K562 (cell line): ENCODE measurements around the gene GSTO2. TPM values are rescaled to one million over a fixed set of nuclear protein-coding genes. Genes with fewer than 3 reads are reported as not detected.
A peak's percentile ranks its signal among the peaks of the same experiment; 100 is the strongest.

Experiments used
- ATAC-seq: fragments of 200-7000 bp; cut with Tn5 transposase; 3 replicates; pipeline ENCODE4 v1.9.1; 2020; ENCODE audit warnings: moderate library complexity
- BruUV-seq: library from RNA; stranded (reverse); fragments of 400-500 nt; replicated peaks from 2 replicates; lab custom pipeline; 2021; lab: Mats Ljungman, UMichigan
- CTCF ChIA-PET: fragments of 300-600 bp; formaldehyde crosslinking; extraction: SDS; loops from one replicate; lab custom pipeline; 2021; ENCODE audit warnings: low intra/inter-chr PET ratio; lab: Yijun Ruan, JAX
- POLR2A ChIA-PET: fragments of 300-600, 350-650 bp; sonication (Branson Sonifier 250); formaldehyde crosslinking; extraction: SDS; loops from one replicate; lab custom pipeline; 2021; ENCODE audit warnings: antibody characterized with exemption, inconsistent platforms; lab: Yijun Ruan, JAX
- DNase-seq, 4 experiments: peaks; one replicate each; pipeline versions ENCODE4 v3.0.0 to v3.0.0-alpha.2; 2011 to 2018; ENCODE audit warnings: low spot score in 3 of 4, mixed read lengths in 3 of 4; ENCODE audit errors: extremely low read depth in 1 of 4
- FAIRE-seq: peaks from 2 replicates; lab custom pipeline; 2011; peaks lifted over from hg19 to GRCh38; lab: Jason Lieb, UNC
- H2AFZ ChIP-seq: 2 replicates; pipeline ENCODE4 v1.6.0; 2011; ENCODE audit warnings: low read depth, low read length, control low read depth, inconsistent platforms
- H3K27ac ChIP-seq: fragments of 200-600 bp; 3 replicates; pipeline ENCODE4 v1.8.0; 2011; ENCODE audit warnings: low read depth, mild to moderate bottlenecking, control low read depth, inconsistent platforms, low read length, moderate library complexity, mixed read lengths; ENCODE audit errors: extremely low read depth
- H3K27me3 ChIP-seq, 2 experiments: fragments of 300-600 bp in 1 of 2; 2 replicates in 1 of 2; 3 replicates in 1 of 2; pipeline versions ENCODE4 v1.6.0 to v1.8.0; 2011; ENCODE audit warnings: inconsistent platforms in 2 of 2, low read length in 2 of 2, mild to moderate bottlenecking in 1 of 2, mixed read lengths in 1 of 2, moderate library complexity in 1 of 2; ENCODE audit not compliant: control insufficient read depth in 2 of 2, insufficient read depth in 2 of 2
- H3K36me3 ChIP-seq: fragments of 300-600 bp; 3 replicates; pipeline ENCODE4 v1.8.0; 2011; ENCODE audit warnings: mild to moderate bottlenecking, low read length, inconsistent platforms; ENCODE audit not compliant: control insufficient read depth, insufficient read depth
- H3K4me1 ChIP-seq, 2 experiments: fragments of 200-600 bp in 1 of 2; replicated peaks in 1 of 2; 2 replicates in 1 of 2; 3 replicates in 1 of 2; pipeline versions ENCODE4 v1.5.1 to v1.8.0; 2011; ENCODE audit warnings: inconsistent platforms in 2 of 2, low read length in 2 of 2, mild to moderate bottlenecking in 1 of 2, mixed read lengths in 1 of 2, moderate library complexity in 1 of 2; ENCODE audit not compliant: control insufficient read depth in 2 of 2, insufficient read depth in 2 of 2
- H3K4me2 ChIP-seq: 2 replicates; pipeline ENCODE4 v1.6.1; 2011; ENCODE audit warnings: low read length, control low read depth, inconsistent platforms, mixed read lengths; ENCODE audit not compliant: insufficient read depth
- H3K4me3 ChIP-seq: fragments of 200-600 bp; sonication (generic), shearing (Covaris generic); 2 replicates; pipeline ENCODE4 v1.5.1; 2016; ENCODE audit warnings: control low read depth, inconsistent platforms
- H3K79me2 ChIP-seq: fragments of 200-600 bp; 3 replicates; pipeline ENCODE4 v1.8.0; 2011; ENCODE audit warnings: low read length, inconsistent platforms; ENCODE audit not compliant: control insufficient read depth, insufficient read depth
- H3K9ac ChIP-seq, 2 experiments: 2 replicates each; pipeline versions ENCODE4 v1.6.0 to v1.6.1; 2011; ENCODE audit warnings: low read depth in 2 of 2, low read length in 2 of 2, control low read depth in 1 of 2, inconsistent platforms in 1 of 2, mild to moderate bottlenecking in 1 of 2, mixed read lengths in 1 of 2; ENCODE audit not compliant: insufficient read depth in 1 of 2
- H3K9me1 ChIP-seq: one replicate; pipeline ENCODE4 v1.6.0; 2011; ENCODE audit warnings: inconsistent platforms, mild to moderate bottlenecking, low read length, moderate library complexity; ENCODE audit not compliant: control insufficient read depth, insufficient read depth
- H3K9me3 ChIP-seq: replicated peaks from 2 replicates; pipeline ENCODE4 v1.5.1; 2011; ENCODE audit warnings: low read depth, low read length, inconsistent platforms; ENCODE audit not compliant: control insufficient read depth, insufficient read depth
- H4K20me1 ChIP-seq: replicated peaks from 2 replicates; pipeline ENCODE4 v1.6.1; 2011; ENCODE audit warnings: low read length, inconsistent platforms, mixed read lengths; ENCODE audit not compliant: control insufficient read depth, insufficient read depth
- ARNT ChIP-seq, 2 experiments: fragments of 450-650 bp; IDR thresholded peaks; 2 replicates each; pipeline ENCODE4 v1.6.1; 2016; ENCODE audit warnings: mild to moderate bottlenecking in 1 of 2
- ASH1L ChIP-seq: fragments of 450-650 bp; IDR thresholded peaks from 2 replicates; pipeline ENCODE4 v1.6.1; 2018; ENCODE audit warnings: borderline replicate concordance, mild to moderate bottlenecking, low read depth; ENCODE audit not compliant: partially characterized antibody
- BRCA1 ChIP-seq, 2 experiments: fragments of 450-650 bp in 1 of 2; sonication (generic) in 1 of 2; formaldehyde crosslinking in 1 of 2; IDR thresholded peaks; 2 replicates each; pipeline versions ENCODE4 v1.5.0 to v1.6.1; 2017 to 2020; ENCODE audit warnings: mild to moderate bottlenecking in 1 of 2, missing genetic modification reagents in 1 of 2
- ELK1 ChIP-seq: sonication (generic); formaldehyde crosslinking; IDR thresholded peaks from 2 replicates; pipeline ENCODE4 v1.8.1; 2022; ENCODE audit warnings: missing genetic modification reagents
- HES1 ChIP-seq: fragments of 450-650 bp; IDR thresholded peaks from 2 replicates; pipeline ENCODE4 v1.6.1; 2016; ENCODE audit warnings: low read depth, mild to moderate bottlenecking, moderate library complexity
- MTF1 ChIP-seq: fragments of 250-450 bp; sonication (Bioruptor Pico); IDR thresholded peaks from 2 replicates; pipeline ENCODE4 v1.9.0; 2021; ENCODE audit warnings: moderate library complexity, mild to moderate bottlenecking, inconsistent platforms, borderline replicate concordance
- NFIC ChIP-seq: fragments of 450-650 bp; IDR thresholded peaks from 2 replicates; pipeline ENCODE4 v1.6.1; 2017; ENCODE audit warnings: mild to moderate bottlenecking, inconsistent platforms
- POLR2A ChIP-seq: fragments of 450-650 bp; conservative IDR thresholded peaks from 2 replicates; pipeline ENCODE4 v1.6.1; 2016
- POLR2G ChIP-seq: fragments of 200-400 bp; formaldehyde crosslinking; IDR thresholded peaks from 2 replicates; pipeline ENCODE4 v1.6.1; 2017; ENCODE audit warnings: low read depth, mild to moderate bottlenecking, antibody characterized with exemption, low read length, moderate library complexity
- PRMT5 ChIP-seq: sonication (generic); formaldehyde crosslinking; IDR thresholded peaks from 2 replicates; pipeline ENCODE4 v1.5.0; 2020; ENCODE audit warnings: missing genetic modification reagents
- RBFOX2 ChIP-seq: fragments of 200-400 bp; formaldehyde crosslinking; IDR thresholded peaks from 2 replicates; pipeline ENCODE4 v1.6.1; 2017; ENCODE audit warnings: low read depth, mild to moderate bottlenecking, low read length, moderate library complexity
- TEAD2 ChIP-seq: fragments of 450-650 bp; IDR thresholded peaks from 2 replicates; pipeline ENCODE4 v1.6.1; 2016; ENCODE audit warnings: missing genetic modification characterization, control low read depth, missing compliant biosample characterization
- THAP7 ChIP-seq: fragments of 250-450 bp; sonication (Bioruptor Pico); IDR thresholded peaks from 2 replicates; pipeline ENCODE4 v1.5.0; 2021
- ZBTB5 ChIP-seq: fragments of 450-650 bp; IDR thresholded peaks from 2 replicates; pipeline ENCODE4 v1.6.1; 2017; ENCODE audit warnings: antibody characterized with exemption
- ZBTB8A ChIP-seq: fragments of 450-650 bp; IDR thresholded peaks from 2 replicates; pipeline ENCODE4 v1.6.1; 2018; ENCODE audit warnings: mild to moderate bottlenecking, moderate library complexity; ENCODE audit not compliant: partially characterized antibody
- ZNF699 ChIP-seq: fragments of 250-450 bp; sonication (Bioruptor Pico); IDR thresholded peaks from 2 replicates; pipeline ENCODE4 v1.8.0; 2021; ENCODE audit warnings: mild to moderate bottlenecking, moderate library complexity; ENCODE audit not compliant: insufficient replicate concordance
- ZSCAN29 ChIP-seq: fragments of 450-650 bp; IDR thresholded peaks from 2 replicates; pipeline ENCODE4 v1.6.1; 2017
- WGBS: fragments of 100-300 bp; shearing (Covaris generic); methylation state at CpG from one replicate; pipeline ENCODE4 v1.1.6; 2016; ENCODE audit warnings: low coverage, mixed read lengths; ENCODE audit not compliant: insufficient coverage; ENCODE audit errors: missing lambda C conversion rate; 5-methylcytosine and 5-hydroxymethylcytosine counted together
- in situ Hi-C: fragments of 300-500 bp; cut with MboI; formaldehyde crosslinking; loops from 4 replicates; pipeline ENCODE4 v1.15.0; 2018; ENCODE audit warnings: inconsistent platforms, mixed read lengths
- intact Hi-C: fragments of 100-400 bp; cut with micrococcal nuclease; formaldehyde crosslinking; loops from 2 replicates; pipeline ENCODE4 v1.14.2; 2022
- polyA plus RNA-seq, 8 experiments: library from polyadenylated mRNA; depleted of rRNA in 4 of 8; stranded (reverse) in 5 of 8; unstranded in 3 of 8; fragments of >200 nt; fragmentation: Nextera tagmentation in 2 of 8; fragmentation: Illumina TruSeq in 1 of 8; extraction: Ambion mirVana in 2 of 8; extraction: Trizol in 1 of 8; gene quantifications; 2 replicates each; pipeline versions ENCODE4 v1.2.1 to v1.2.3, GENCODE V29; 2011 to 2014; ENCODE audit warnings: inconsistent platforms in 1 of 8, missing spikeins in 1 of 8
- total RNA-seq, 7 experiments: library from RNA; depleted of rRNA in 6 of 7; stranded (reverse); fragments of >200 nt in 6 of 7; fragmentation: Illumina TruSeq in 2 of 7; extraction: Trizol in 2 of 7; gene quantifications; 2 replicates each; pipeline versions ENCODE4 v1.2.1 to v1.2.3, GENCODE V29; 2011 to 2021; ENCODE audit warnings: low replicate concordance in 1 of 7

The GSTO2 gene
- total and polyA plus RNA-seq, 9 of the 15 experiments (the other 6 are each of a cell fraction or from before 2014, with no cell fraction given): 0.18 to 1.8 (median 0.90) TPM

GRCh38 chr10:104321226-104321625 lies 52.2 kb downstream of the GSTO2 start:
- DNase-seq (no peak), ATAC-seq (no peak), FAIRE-seq (no peak)
- Histone ChIP-seq H4K20me1 (peaks cover 73% of the 10 kb centered on the region), H3K27me3 (no peaks in the 10 kb centered on the region), H3K27ac (no peak overlapping the region), H2AFZ (no peak overlapping the region), H3K79me2 (peaks cover 100% of the 10 kb centered on the region), H3K9me3 (no peaks in the 10 kb centered on the region), H3K4me2 (no peak overlapping the region), H3K9ac (no peak overlapping the region), H3K36me3 (peaks cover 73% of the 10 kb centered on the region; the same call in 2 of the 3 replicates), H3K4me3 (no peak overlapping the region), H3K4me1 (peaks cover 0 to 12% of the 10 kb centered on the region in 2 experiments; a peak in 3 of 5 replicates), H3K9me1 (peaks cover 19% of the 10 kb centered on the region)
- POLR2A ChIA-PET: interaction anchor here (0.6 to 1.2 kb wide), 5 partner anchors 10 to 199 kb away, joined by 3 to 4 read pairs (median 4); no protein-coding TSS in a partner anchor
- CTCF ChIA-PET: no interaction called here
- 90% methylated on average over 4 of the region's 6 CpGs for WGBS
- no TSS peak for BruUV-seq
- intact Hi-C loops (no loop called here), in situ Hi-C loops (no loop called here)
- TF ChIP-seq ZSCAN29: no peak
- TF ChIP-seq ZBTB8A: no peak
- no peak for TF ChIP-seq ASH1L
- no peak for TF ChIP-seq BRCA1 (IDR thresholded peaks at IDR 0.05)
- no peak for TF ChIP-seq BRCA1 (CRISPR knock-in tag; IDR thresholded peaks at IDR 0.05)
- no peak for TF ChIP-seq ARNT (IDR thresholded peaks at IDR 0.05)
- peak; percentile 21; the same call in 1 of the 2 replicates for TF ChIP-seq POLR2G
- TF ChIP-seq ZBTB5: no peak
- TF ChIP-seq RBFOX2: 0 out of 2 replicates have a peak, but pooled peaks have one; percentile 35
- 0 out of 2 replicates have a peak, but pooled peaks have one; percentile 16 for TF ChIP-seq NFIC
- no peak for TF ChIP-seq TEAD2
- TF ChIP-seq PRMT5: no peak
- no peak for TF ChIP-seq ELK1 (CRISPR knock-in tag)
- no peak for TF ChIP-seq HES1
- no peak for TF ChIP-seq THAP7 (CRISPR knock-in tag)
- TF ChIP-seq POLR2A: no peak
- no peak for TF ChIP-seq MTF1 (CRISPR knock-in tag)
- no peak for TF ChIP-seq ZNF699
